CD14-positive monocyte (primary cell): ENCODE measurements around the gene GALT. TPM values are rescaled to one million over a fixed set of nuclear protein-coding genes. Genes with fewer than 3 reads are reported as not detected.

Experiments
- DNase-seq, 3 donors: peaks; one replicate each; pipeline ENCODE4 v3.0.0-alpha.2; 2011 to 2022
- H2AFZ ChIP-seq: 2 replicates; pipeline ENCODE4 v1.6.0; 2012; ENCODE audit warnings: mild to moderate bottlenecking, low read depth, low read length, inconsistent platforms; ENCODE audit not compliant: insufficient read depth, poor library complexity, severe bottlenecking
- H3K27ac ChIP-seq, 2 donors: 1 replicate in 1 of 2; 2 replicates in 1 of 2; pipeline ENCODE4 v1.5.1; 2012 to 2013; ENCODE audit warnings: low read length in 2 of 2, control low read depth in 1 of 2, inconsistent platforms in 1 of 2, low read depth in 1 of 2, mild to moderate bottlenecking in 1 of 2
- H3K27me3 ChIP-seq, 2 donors: one replicate each; pipeline versions ENCODE4 v1.6.0 to v1.6.1; 2011 to 2013; ENCODE audit warnings: low read length in 2 of 2; ENCODE audit not compliant: control insufficient read depth in 2 of 2, insufficient read depth in 2 of 2
- H3K36me3 ChIP-seq, 2 donors: replicated peaks in 1 of 2; 1 replicate in 1 of 2; 2 replicates in 1 of 2; pipeline versions ENCODE4 v1.5.1 to v1.6.1; 2012 to 2013; ENCODE audit warnings: low read length in 2 of 2, control low read depth in 1 of 2, inconsistent platforms in 1 of 2, mild to moderate bottlenecking in 1 of 2; ENCODE audit not compliant: insufficient read depth in 2 of 2, control insufficient read depth in 1 of 2
- H3K4me1 ChIP-seq, 2 donors: 1 replicate in 1 of 2; 2 replicates in 1 of 2; pipeline versions ENCODE4 v1.5.1 to v1.6.1; 2012 to 2013; ENCODE audit warnings: low read length in 2 of 2, control low read depth in 1 of 2, inconsistent platforms in 1 of 2, mild to moderate bottlenecking in 1 of 2, moderate library complexity in 1 of 2; ENCODE audit not compliant: insufficient read depth in 2 of 2, control insufficient read depth in 1 of 2
- H3K4me2 ChIP-seq: replicated peaks from 2 replicates; pipeline ENCODE3; 2012; ENCODE audit warnings: low read length, moderate library complexity, mild to moderate bottlenecking; ENCODE audit not compliant: poor library complexity, severe bottlenecking; ENCODE audit errors: extremely low read depth
- H3K4me3 ChIP-seq, 3 experiments: fragments of 200-600 bp in 1 of 3; sonication (generic) in 1 of 3; replicated peaks in 1 of 3; 1 replicate in 2 of 3; 2 replicates in 1 of 3; pipeline ENCODE4 v1.5.1; 2011 to 2013; ENCODE audit warnings: low read length in 3 of 3, mild to moderate bottlenecking in 3 of 3, control low read depth in 2 of 3, low read depth in 2 of 3, inconsistent platforms in 1 of 3, moderate library complexity in 1 of 3
- H3K79me2 ChIP-seq: 2 replicates; pipeline ENCODE4 v1.6.0; 2012; ENCODE audit warnings: mild to moderate bottlenecking, control low read depth, inconsistent platforms, low read length, moderate library complexity; ENCODE audit not compliant: insufficient read depth
- H3K9ac ChIP-seq: 2 replicates; pipeline ENCODE4 v1.6.0; 2017; ENCODE audit warnings: low read length, mild to moderate bottlenecking; ENCODE audit not compliant: insufficient read depth, poor library complexity, severe bottlenecking
- H3K9me3 ChIP-seq, 2 donors: replicated peaks in 1 of 2; 1 replicate in 1 of 2; 2 replicates in 1 of 2; pipeline versions ENCODE4 v1.5.1 to v1.6.1; 2012 to 2013; ENCODE audit warnings: low read length in 2 of 2, control low read depth in 1 of 2; ENCODE audit not compliant: control insufficient read depth in 1 of 2, insufficient read depth in 1 of 2
- H4K20me1 ChIP-seq: 2 replicates; pipeline ENCODE4 v1.6.0; 2012; ENCODE audit warnings: mild to moderate bottlenecking, low read length, control low read depth, moderate library complexity; ENCODE audit not compliant: insufficient read depth
- H3K27ac Mint-ChIP-seq, 7 donors: one replicate each; pipeline ENCODE4 v1.8.0; 2020; ENCODE audit warnings: mild to moderate bottlenecking in 7 of 7, mixed read lengths in 7 of 7, moderate library complexity in 6 of 7, inconsistent platforms in 2 of 7
- H3K27me3 Mint-ChIP-seq, 3 donors: one replicate each; pipeline ENCODE4 v1.8.0; 2021 to 2022; ENCODE audit warnings: low read depth in 3 of 3, mild to moderate bottlenecking in 3 of 3, mixed read lengths in 3 of 3, moderate library complexity in 3 of 3, inconsistent platforms in 1 of 3
- H3K36me3 Mint-ChIP-seq, 2 donors: one replicate each; pipeline ENCODE4 v1.8.0; 2020; ENCODE audit warnings: mixed read lengths in 2 of 2, inconsistent platforms in 1 of 2, mild to moderate bottlenecking in 1 of 2
- H3K4me1 Mint-ChIP-seq: one replicate; pipeline ENCODE4 v1.8.0; 2020; ENCODE audit warnings: mild to moderate bottlenecking, mixed read lengths
- H3K4me3 Mint-ChIP-seq, 2 donors: one replicate each; pipeline ENCODE4 v1.8.0; 2020; ENCODE audit warnings: mild to moderate bottlenecking in 2 of 2, mixed read lengths in 2 of 2, moderate library complexity in 1 of 2
- H3K9me3 Mint-ChIP-seq, 7 donors: one replicate each; pipeline ENCODE4 v1.8.0; 2020 to 2022; ENCODE audit warnings: mixed read lengths in 7 of 7, mild to moderate bottlenecking in 6 of 7, moderate library complexity in 6 of 7, inconsistent platforms in 2 of 7
- WGBS: methylation state at CpG from one replicate; pipeline ENCODE4 v1.1.5; 2013; ENCODE audit warnings: missing lambda C conversion rate; ENCODE audit not compliant: insufficient coverage; 5-methylcytosine and 5-hydroxymethylcytosine counted together
- intact Hi-C, 2 donors: fragments of 100-400 bp; cut with micrococcal nuclease; formaldehyde crosslinking; loops; one replicate each; pipeline versions ENCODE4 v1.15.0 to v1.15.1; 2023
- polyA plus RNA-seq, 3 donors: library from polyadenylated mRNA; depleted of rRNA in 1 of 3; unstranded in 2 of 3; stranded (reverse) in 1 of 3; fragments of 300-500 nt in 2 of 3; fragments of >200 nt in 1 of 3; fragmentation: Illumina TruSeq in 2 of 3; gene quantifications; 1 replicate in 2 of 3; 2 replicates in 1 of 3; pipeline ENCODE4 v1.2.3, GENCODE V29; 2012 to 2021
- TF ChIP-seq, protein P1 (sequence below): fragments of 200-600 bp; IDR thresholded peaks from one replicate; pipeline ENCODE4 v1.8.0; 2022; ENCODE audit warnings: antibody characterized with exemption, mild to moderate bottlenecking

The GALT gene
- polyA plus RNA-seq, 3 donors, result 25.6 to 103 (median 26.9) TPM

DNA sequence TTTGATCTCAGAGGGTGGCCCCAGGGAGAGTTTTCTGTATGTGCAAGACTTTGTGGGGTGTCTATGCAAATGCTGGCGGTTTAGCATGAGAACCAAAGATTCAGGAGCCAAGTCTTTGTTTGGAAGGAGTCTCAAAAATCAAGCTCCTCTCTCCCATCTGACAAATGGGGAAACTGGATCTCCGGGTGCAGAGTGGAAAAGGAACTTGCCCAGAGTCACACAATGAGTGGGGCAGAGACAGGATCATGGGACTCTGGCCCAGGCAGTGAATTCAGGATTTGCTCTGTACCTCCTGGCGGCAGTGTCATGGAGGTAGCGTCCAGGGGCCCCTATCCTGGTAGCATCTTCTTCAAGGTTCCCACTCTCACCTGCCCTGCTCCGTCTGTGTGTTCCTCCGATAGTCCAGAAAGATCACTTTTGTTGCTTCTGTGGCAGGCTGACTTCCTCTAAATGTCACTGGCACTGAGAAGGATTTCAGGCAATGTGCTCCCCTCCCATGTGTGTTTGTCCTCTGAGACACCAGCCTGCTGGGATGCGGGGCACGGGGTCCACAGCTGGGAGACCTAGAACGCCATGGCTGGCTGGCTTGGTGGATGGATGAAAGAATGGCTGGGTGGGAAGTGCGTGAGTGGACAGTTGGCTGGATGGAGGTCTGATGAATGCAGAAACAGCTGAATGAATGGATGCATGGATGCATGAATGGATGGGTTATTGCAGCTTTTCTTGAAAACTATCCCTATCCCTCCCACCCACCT is 41.0 kb downstream of the GALT start:
- Histone ChIP-seq H3K36me3 (no peaks in the 10 kb centered on the region), H3K79me2 (no peaks in the 10 kb centered on the region), H3K27ac (no peak overlapping the region), H3K9me3 (no peaks in the 10 kb centered on the region), H4K20me1 (no peaks in the 10 kb centered on the region), H3K4me2 (no peak overlapping the region), H3K4me3 (no peak overlapping the region), H3K4me1 (peaks cover 29 to 32% of the 10 kb centered on the region in 2 donors), H3K9ac (no peak overlapping the region), H2AFZ (no peak overlapping the region), H3K27me3 (no peaks in the 10 kb centered on the region)
- no peak for DNase-seq
- peaks cover 0 to 1% (median 0%) of the 10 kb centered on the region in 7 donors for H3K9me3 Mint-ChIP-seq
- H3K4me1 Mint-ChIP-seq, result peaks cover 34% of the 10 kb centered on the region
- H3K27ac Mint-ChIP-seq, result peak overlapping the region in 1 of 7 donors; percentile 51
- H3K36me3 Mint-ChIP-seq, result no peaks in the 10 kb centered on the region
- H3K27me3 Mint-ChIP-seq, result peaks cover 0 to 4% (median 3%) of the 10 kb centered on the region in 3 donors
- TF ChIP-seq, protein P1, sequence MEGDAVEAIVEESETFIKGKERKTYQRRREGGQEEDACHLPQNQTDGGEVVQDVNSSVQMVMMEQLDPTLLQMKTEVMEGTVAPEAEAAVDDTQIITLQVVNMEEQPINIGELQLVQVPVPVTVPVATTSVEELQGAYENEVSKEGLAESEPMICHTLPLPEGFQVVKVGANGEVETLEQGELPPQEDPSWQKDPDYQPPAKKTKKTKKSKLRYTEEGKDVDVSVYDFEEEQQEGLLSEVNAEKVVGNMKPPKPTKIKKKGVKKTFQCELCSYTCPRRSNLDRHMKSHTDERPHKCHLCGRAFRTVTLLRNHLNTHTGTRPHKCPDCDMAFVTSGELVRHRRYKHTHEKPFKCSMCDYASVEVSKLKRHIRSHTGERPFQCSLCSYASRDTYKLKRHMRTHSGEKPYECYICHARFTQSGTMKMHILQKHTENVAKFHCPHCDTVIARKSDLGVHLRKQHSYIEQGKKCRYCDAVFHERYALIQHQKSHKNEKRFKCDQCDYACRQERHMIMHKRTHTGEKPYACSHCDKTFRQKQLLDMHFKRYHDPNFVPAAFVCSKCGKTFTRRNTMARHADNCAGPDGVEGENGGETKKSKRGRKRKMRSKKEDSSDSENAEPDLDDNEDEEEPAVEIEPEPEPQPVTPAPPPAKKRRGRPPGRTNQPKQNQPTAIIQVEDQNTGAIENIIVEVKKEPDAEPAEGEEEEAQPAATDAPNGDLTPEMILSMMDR, result no peak
- WGBS, result 85% methylated on average over 7 of the region's 10 CpGs
- no peak overlapping the region for H3K4me3 Mint-ChIP-seq
- intact Hi-C loops, result no loop called here

DNA sequence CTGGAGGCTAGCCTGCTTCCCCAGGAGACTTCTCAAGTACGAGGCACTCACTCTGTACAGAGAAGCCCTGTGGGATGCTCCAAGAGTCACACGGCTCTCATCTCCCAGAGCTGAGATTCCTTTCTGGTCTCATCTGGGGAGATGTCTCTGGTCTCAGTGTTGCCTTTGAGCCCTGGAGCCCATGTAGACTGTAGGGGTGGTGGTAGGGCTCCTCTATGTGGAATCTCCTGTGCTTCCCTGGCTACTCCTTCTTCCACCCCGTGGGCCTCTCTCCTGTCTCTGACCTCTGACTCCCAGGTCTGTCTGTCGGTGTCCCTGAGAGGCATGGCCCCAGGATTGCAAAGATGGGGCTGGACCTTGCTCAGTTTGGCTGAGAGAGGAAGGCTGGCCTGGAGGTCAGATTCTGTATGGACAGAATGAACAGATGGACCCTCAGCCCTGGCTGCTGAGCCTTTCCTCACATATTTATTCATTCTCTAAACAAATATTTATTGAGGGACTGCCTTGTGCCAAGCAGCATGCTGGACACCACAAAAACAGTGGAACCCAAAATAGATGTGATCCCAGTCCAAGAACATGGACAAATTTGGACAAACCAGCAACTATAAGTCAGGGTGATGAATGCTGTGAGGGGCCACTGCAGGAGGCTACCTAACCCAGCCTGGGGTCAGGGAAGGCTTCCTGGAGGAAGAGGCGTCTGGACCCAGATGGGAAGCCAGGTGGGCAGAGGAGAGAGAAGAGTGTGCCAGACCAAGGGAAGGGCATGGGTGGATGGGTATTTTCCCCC is 42.0 kb downstream of the GALT start:
- WGBS, result 100% methylated on average over 2 of the region's 5 CpGs
- peaks cover 34% of the 10 kb centered on the region for H3K4me1 Mint-ChIP-seq

More for the DNA sequence above, 42.0 kb downstream of the GALT start:
- Histone ChIP-seq H3K9me3 (no peaks in the 10 kb centered on the region), H3K79me2 (no peaks in the 10 kb centered on the region), H3K9ac (no peak overlapping the region), H3K4me1 (peaks cover 29 to 32% of the 10 kb centered on the region in 2 donors), H3K27me3 (no peaks in the 10 kb centered on the region), H3K4me3 (no peak overlapping the region), H2AFZ (no peak overlapping the region), H3K27ac (no peak overlapping the region), H3K36me3 (no peaks in the 10 kb centered on the region), H3K4me2 (no peak overlapping the region), H4K20me1 (no peaks in the 10 kb centered on the region)
- Mint-ChIP-seq H3K27ac (peak overlapping the region in 3 of 7 donors; percentile 28 to 72 (median 32)), H3K36me3 (no peaks in the 10 kb centered on the region), H3K9me3 (peaks cover 0 to 1% (median 0%) of the 10 kb centered on the region in 7 donors), H3K4me3 (no peak overlapping the region), H3K27me3 (peaks cover 0 to 5% (median 3%) of the 10 kb centered on the region in 3 donors)
- TF ChIP-seq, protein P1, result no peak
- no peak for DNase-seq
- intact Hi-C loops, result no loop called here
